ENCODE data around the gene SYCP2L. TPM values are rescaled to one million over a fixed set of nuclear protein-coding genes. Genes with fewer than 3 reads are reported as not detected.

The SYCP2L gene
- total and polyA plus RNA-seq, 2 donors from 2014 or later = 1.0 to 1.5 TPM

DNA sequence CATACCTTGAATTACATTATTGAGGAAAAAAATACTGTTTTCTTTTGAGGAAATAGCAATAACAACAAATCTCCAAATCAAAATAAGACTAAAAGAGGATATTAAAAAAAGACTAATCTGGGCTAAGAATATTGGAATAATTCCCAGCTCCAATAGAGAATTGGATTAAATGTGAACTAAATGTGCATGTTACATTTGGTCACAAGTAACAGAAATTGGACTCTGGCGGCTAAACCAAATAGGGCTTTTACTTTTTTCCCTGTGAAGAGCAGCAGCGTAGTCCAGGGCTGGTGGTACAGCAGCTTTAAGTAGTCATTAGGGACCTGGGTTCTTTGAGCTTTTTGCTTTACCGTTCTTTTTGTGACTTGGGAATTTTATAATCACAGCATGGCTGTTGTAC lies 85.3 kb downstream of the SYCP2L start:
- H3K4me3 ChIP-seq (ENCODE audit: low read length in 3 of 3) = no peak overlapping the region
- intact Hi-C loops (cut with DNase I) = no loop called here
- no peak overlapping the region for H3K27ac ChIP-seq (ENCODE audit: low read depth in 2 of 2, low read length in 2 of 2)
- H3K27me3 ChIP-seq (ENCODE audit: control insufficient read depth, insufficient read depth, low read length) = no peaks in the 10 kb centered on the region
- H3K9ac ChIP-seq (ENCODE audit: low read length in 3 of 3) = no peak overlapping the region
- TF ChIP-seq, protein P1, sequence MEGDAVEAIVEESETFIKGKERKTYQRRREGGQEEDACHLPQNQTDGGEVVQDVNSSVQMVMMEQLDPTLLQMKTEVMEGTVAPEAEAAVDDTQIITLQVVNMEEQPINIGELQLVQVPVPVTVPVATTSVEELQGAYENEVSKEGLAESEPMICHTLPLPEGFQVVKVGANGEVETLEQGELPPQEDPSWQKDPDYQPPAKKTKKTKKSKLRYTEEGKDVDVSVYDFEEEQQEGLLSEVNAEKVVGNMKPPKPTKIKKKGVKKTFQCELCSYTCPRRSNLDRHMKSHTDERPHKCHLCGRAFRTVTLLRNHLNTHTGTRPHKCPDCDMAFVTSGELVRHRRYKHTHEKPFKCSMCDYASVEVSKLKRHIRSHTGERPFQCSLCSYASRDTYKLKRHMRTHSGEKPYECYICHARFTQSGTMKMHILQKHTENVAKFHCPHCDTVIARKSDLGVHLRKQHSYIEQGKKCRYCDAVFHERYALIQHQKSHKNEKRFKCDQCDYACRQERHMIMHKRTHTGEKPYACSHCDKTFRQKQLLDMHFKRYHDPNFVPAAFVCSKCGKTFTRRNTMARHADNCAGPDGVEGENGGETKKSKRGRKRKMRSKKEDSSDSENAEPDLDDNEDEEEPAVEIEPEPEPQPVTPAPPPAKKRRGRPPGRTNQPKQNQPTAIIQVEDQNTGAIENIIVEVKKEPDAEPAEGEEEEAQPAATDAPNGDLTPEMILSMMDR (IDR thresholded peaks at IDR 0.05; ENCODE audit: borderline replicate concordance, extremely low read depth, insufficient read depth) = no peak
- FAIRE-seq (no peak), DNase-seq (no peak)
- H3K36me3 ChIP-seq (ENCODE audit: control insufficient read depth in 2 of 3, insufficient read depth in 3 of 3, low read length in 3 of 3) = no peaks in the 10 kb centered on the region
- no peaks in the 10 kb centered on the region for H3K4me1 ChIP-seq (ENCODE audit: control insufficient read depth in 2 of 3, insufficient read depth in 2 of 3, low read depth in 1 of 3, low read length in 3 of 3)
- H3K9me3 ChIP-seq (ENCODE audit: control insufficient read depth in 2 of 3, insufficient read depth in 1 of 3, low read length in 3 of 3) = peaks cover 0 to 3% (median 0%) of the 10 kb centered on the region in 3 donors

DNA sequence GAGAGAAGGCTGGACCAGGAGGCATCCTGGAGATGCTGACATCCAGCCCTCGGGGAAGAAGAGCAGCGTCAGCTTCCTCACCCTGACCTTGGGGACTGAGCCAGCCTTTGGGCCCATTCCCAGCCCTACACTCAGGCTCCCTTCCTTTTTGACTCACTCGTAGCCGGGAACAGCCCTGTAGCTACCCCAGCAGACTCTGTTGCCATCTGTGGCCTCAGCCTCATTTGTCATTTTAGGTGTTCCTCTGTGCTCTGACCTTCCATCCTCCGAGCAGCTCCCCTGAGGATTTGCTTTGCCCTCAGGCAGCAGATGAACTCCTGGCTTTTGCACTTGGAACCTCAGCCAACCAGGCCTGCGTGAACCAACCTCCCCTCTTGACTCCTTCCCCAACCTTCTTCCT lies 89.7 kb downstream of the SYCP2L start:
- FAIRE-seq (no peak), DNase-seq (peak in 1 of 5 donors; percentile 35)
- intact Hi-C loops (cut with DNase I) = no loop called here
- H3K4me1 ChIP-seq (ENCODE audit: control insufficient read depth in 2 of 3, insufficient read depth in 2 of 3, low read depth in 1 of 3, low read length in 3 of 3) = no peaks in the 10 kb centered on the region
- H3K4me3 ChIP-seq (ENCODE audit: low read length in 3 of 3) = no peak overlapping the region
- no peak overlapping the region for H3K9ac ChIP-seq (ENCODE audit: low read length in 3 of 3)
- no peaks in the 10 kb centered on the region for H3K27me3 ChIP-seq (ENCODE audit: control insufficient read depth, insufficient read depth, low read length)
- no peaks in the 10 kb centered on the region for H3K36me3 ChIP-seq (ENCODE audit: control insufficient read depth in 2 of 3, insufficient read depth in 3 of 3, low read length in 3 of 3)
- TF ChIP-seq, protein P1 (IDR thresholded peaks at IDR 0.05; ENCODE audit: borderline replicate concordance, extremely low read depth, insufficient read depth) = no peak
- H3K27ac ChIP-seq (ENCODE audit: low read depth in 2 of 2, low read length in 2 of 2) = no peak overlapping the region
- no peaks in the 10 kb centered on the region for H3K9me3 ChIP-seq (ENCODE audit: control insufficient read depth in 2 of 3, insufficient read depth in 1 of 3, low read length in 3 of 3)

DNA sequence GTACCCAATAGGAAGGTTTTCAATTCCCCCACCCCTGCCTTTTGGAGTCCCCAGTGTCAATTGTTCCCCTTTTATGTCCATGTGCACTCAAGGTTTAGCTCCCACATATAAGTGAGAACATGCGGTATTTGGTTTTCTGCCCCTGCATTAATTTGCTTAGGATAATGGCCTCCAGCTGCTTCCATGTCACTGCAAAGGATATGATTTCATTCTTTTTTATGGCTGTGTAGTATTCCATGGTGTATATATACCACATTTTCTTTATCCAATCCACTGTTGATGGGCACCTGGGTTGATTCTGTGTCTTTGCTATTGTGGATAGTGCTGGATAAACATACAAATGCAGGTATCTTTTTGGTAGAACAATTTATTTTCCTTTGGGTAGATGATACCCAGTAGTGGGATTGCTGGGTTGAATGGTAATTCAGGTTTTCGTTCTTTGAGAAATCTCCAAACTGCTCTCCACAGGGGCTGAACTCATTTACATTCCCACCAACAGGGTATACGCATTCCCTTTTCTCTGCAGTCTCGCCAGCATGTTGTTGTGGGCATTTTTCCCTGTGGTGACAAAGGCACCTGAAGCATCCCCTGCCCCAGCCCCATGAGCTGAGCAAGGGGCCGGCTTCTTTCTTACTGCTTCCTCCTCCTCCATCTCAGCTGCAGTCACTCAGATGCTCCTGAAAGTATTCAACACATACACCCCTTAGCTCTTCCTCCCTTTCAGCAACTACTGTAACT lies 90.5 kb downstream of the SYCP2L start:
- H3K9me3 ChIP-seq (ENCODE audit: control insufficient read depth in 2 of 3, insufficient read depth in 1 of 3, low read length in 3 of 3) = no peaks in the 10 kb centered on the region
- TF ChIP-seq, protein P1 (IDR thresholded peaks at IDR 0.05; ENCODE audit: borderline replicate concordance, extremely low read depth, insufficient read depth) = no peak
- no peak overlapping the region for H3K9ac ChIP-seq (ENCODE audit: low read length in 3 of 3)
- H3K36me3 ChIP-seq (ENCODE audit: control insufficient read depth in 2 of 3, insufficient read depth in 3 of 3, low read length in 3 of 3) = no peaks in the 10 kb centered on the region
- H3K4me1 ChIP-seq (ENCODE audit: control insufficient read depth in 2 of 3, insufficient read depth in 2 of 3, low read depth in 1 of 3, low read length in 3 of 3) = no peaks in the 10 kb centered on the region
- no peak for DNase-seq
- H3K27ac ChIP-seq (ENCODE audit: low read depth in 2 of 2, low read length in 2 of 2) = no peak overlapping the region
- no peak for FAIRE-seq
- no peak overlapping the region for H3K4me3 ChIP-seq (ENCODE audit: low read length in 3 of 3)
- H3K27me3 ChIP-seq (ENCODE audit: control insufficient read depth, insufficient read depth, low read length) = no peaks in the 10 kb centered on the region
- intact Hi-C loops (cut with DNase I) = no loop called here
